Trophoblast cell (in vitro differentiated cells and primary cell): ENCODE data around the gene CNGA2.
A peak's percentile ranks its signal among the peaks of the same experiment; 100 is the strongest.

Experiments used
- DNase-seq, 2 donors: peaks; one replicate each; pipeline ENCODE4 v3.0.0-alpha.2; 2016
- H2AFZ ChIP-seq: 2 replicates; pipeline ENCODE4 v1.6.1; 2013; ENCODE audit warnings: low read length, moderate library complexity, mild to moderate bottlenecking; ENCODE audit not compliant: insufficient read depth, poor library complexity
- H2AK5ac ChIP-seq: 2 replicates; pipeline ENCODE4 v1.6.1; 2013; ENCODE audit warnings: mild to moderate bottlenecking, low read length
- H2BK120ac ChIP-seq: 2 replicates; pipeline ENCODE4 v1.6.1; 2013; ENCODE audit warnings: low read length, mild to moderate bottlenecking, moderate library complexity; ENCODE audit not compliant: insufficient read depth, poor library complexity
- H2BK12ac ChIP-seq: 2 replicates; pipeline ENCODE4 v1.6.1; 2013; ENCODE audit warnings: mild to moderate bottlenecking, low read length, moderate library complexity
- H2BK5ac ChIP-seq: 2 replicates; pipeline ENCODE4 v1.6.1; 2013; ENCODE audit warnings: low read length, low read depth, moderate library complexity, mild to moderate bottlenecking; ENCODE audit not compliant: poor library complexity
- H3K14ac ChIP-seq: 2 replicates; pipeline ENCODE4 v1.6.1; 2013; ENCODE audit warnings: mild to moderate bottlenecking, low read length
- H3K18ac ChIP-seq: 2 replicates; pipeline ENCODE4 v1.6.1; 2013; ENCODE audit warnings: mild to moderate bottlenecking, low read length
- H3K23ac ChIP-seq: 2 replicates; pipeline ENCODE4 v1.6.1; 2013; ENCODE audit warnings: low read length
- H3K27ac ChIP-seq: 2 replicates; pipeline ENCODE4 v1.5.1; 2013; ENCODE audit warnings: low read depth, mild to moderate bottlenecking, inconsistent platforms, low read length, moderate library complexity
- H3K27me3 ChIP-seq: 2 replicates; pipeline ENCODE4 v1.6.1; 2013; ENCODE audit warnings: inconsistent platforms, mild to moderate bottlenecking, low read length, moderate library complexity; ENCODE audit not compliant: insufficient read depth
- H3K36me3 ChIP-seq, 2 experiments: 1 replicate in 1 of 2; 2 replicates in 1 of 2; pipeline ENCODE4 v1.6.1; 2013; ENCODE audit warnings: low read length in 2 of 2, mild to moderate bottlenecking in 2 of 2, moderate library complexity in 1 of 2; ENCODE audit not compliant: insufficient read depth in 2 of 2, control insufficient read depth in 1 of 2
- H3K4ac ChIP-seq: 2 replicates; pipeline ENCODE4 v1.6.1; 2013; ENCODE audit warnings: low read depth, mild to moderate bottlenecking, low read length, moderate library complexity
- H3K4me1 ChIP-seq, 2 experiments: 1 replicate in 1 of 2; 2 replicates in 1 of 2; pipeline ENCODE4 v1.6.1; 2013; ENCODE audit warnings: low read length in 2 of 2, mild to moderate bottlenecking in 2 of 2, moderate library complexity in 1 of 2; ENCODE audit not compliant: insufficient read depth in 2 of 2, control insufficient read depth in 1 of 2
- H3K4me2 ChIP-seq: 2 replicates; pipeline ENCODE4 v1.6.1; 2013; ENCODE audit warnings: inconsistent platforms, mild to moderate bottlenecking, low read length, moderate library complexity
- H3K4me3 ChIP-seq: 2 replicates; pipeline ENCODE4 v1.5.1; 2013; ENCODE audit warnings: mild to moderate bottlenecking, low read depth, low read length, inconsistent platforms
- H3K79me1 ChIP-seq: one replicate; pipeline ENCODE4 v1.6.1; 2013; ENCODE audit warnings: low read length
- H3K79me2 ChIP-seq: 2 replicates; pipeline ENCODE4 v1.6.1; 2013; ENCODE audit warnings: low read length, mild to moderate bottlenecking; ENCODE audit not compliant: control insufficient read depth, insufficient read depth, poor library complexity
- H3K9ac ChIP-seq: 2 replicates; pipeline ENCODE4 v1.6.1; 2013; ENCODE audit warnings: mild to moderate bottlenecking, low read length
- H3K9me3 ChIP-seq: 2 replicates; pipeline ENCODE4 v1.6.1; 2013; ENCODE audit warnings: low read depth, mild to moderate bottlenecking, control low read depth, inconsistent platforms, low read length; ENCODE audit not compliant: insufficient read depth
- H4K12ac ChIP-seq: 2 replicates; pipeline ENCODE4 v1.6.1; 2013; ENCODE audit warnings: low read depth, mild to moderate bottlenecking, low read length, moderate library complexity
- H4K8ac ChIP-seq: 2 replicates; pipeline ENCODE4 v1.6.1; 2013; ENCODE audit warnings: low read depth, mild to moderate bottlenecking, low read length, moderate library complexity
- H4K91ac ChIP-seq: one replicate; pipeline ENCODE4 v1.6.1; 2013; ENCODE audit warnings: low read depth, mild to moderate bottlenecking, low read length, moderate library complexity
- WGBS: extraction: QIAGEN DNeasy Blood & Tissue Kit; methylation state at CpG from one replicate; pipeline ENCODE4 v1.1.7; 2013; ENCODE audit warnings: missing lambda C conversion rate; ENCODE audit not compliant: insufficient read length, insufficient coverage; ENCODE audit errors: extremely low coverage; 5-methylcytosine and 5-hydroxymethylcytosine counted together

CNGA2 gene

DNA sequence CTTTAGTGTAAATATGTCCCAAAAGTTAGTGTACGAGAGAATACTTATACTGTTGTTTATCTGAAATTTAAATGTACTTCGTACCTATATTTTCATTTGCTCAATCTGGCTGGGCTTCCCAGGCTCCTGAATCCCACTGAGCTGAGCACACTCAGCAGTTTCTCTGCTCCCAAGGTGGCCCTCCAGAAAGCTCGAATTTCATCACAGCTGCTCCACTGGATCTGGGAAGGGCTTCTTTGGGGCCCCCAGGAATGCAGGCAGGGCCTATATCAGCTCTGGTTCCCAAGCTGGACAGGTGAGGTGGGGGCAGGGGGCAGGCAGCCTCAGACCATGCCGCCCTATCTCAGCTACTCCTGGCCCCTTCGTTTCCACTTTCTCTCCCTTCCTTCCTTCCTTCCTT lies 20.2 kb upstream of the CNGA2 start:
- no peak overlapping the region for H3K4me2 ChIP-seq
- no peak overlapping the region for H2BK120ac ChIP-seq
- H2BK5ac ChIP-seq: no peak overlapping the region
- WGBS: no CpG with 5 or more reads among the region's 5 CpGs
- H3K9ac ChIP-seq: no peak overlapping the region
- H3K18ac ChIP-seq: no peak overlapping the region
- no peak overlapping the region for H3K14ac ChIP-seq
- H3K9me3 ChIP-seq: no peaks in the 10 kb centered on the region
- H3K4me3 ChIP-seq: no peak overlapping the region
- H3K27ac ChIP-seq: no peak overlapping the region
- H3K27me3 ChIP-seq: no peaks in the 10 kb centered on the region
- H3K79me2 ChIP-seq: no peaks in the 10 kb centered on the region
- H3K23ac ChIP-seq: no peak overlapping the region
- no peak for DNase-seq
- no peak overlapping the region for H2AK5ac ChIP-seq
- H3K4me1 ChIP-seq: no peaks in the 10 kb centered on the region
- H4K8ac ChIP-seq: no peak overlapping the region
- no peaks in the 10 kb centered on the region for H3K79me1 ChIP-seq
- H3K4ac ChIP-seq: no peak overlapping the region
- no peak overlapping the region for H4K91ac ChIP-seq
- H3K36me3 ChIP-seq: no peaks in the 10 kb centered on the region
- H2AFZ ChIP-seq: no peak overlapping the region
- no peak overlapping the region for H4K12ac ChIP-seq
- no peak overlapping the region for H2BK12ac ChIP-seq

DNA sequence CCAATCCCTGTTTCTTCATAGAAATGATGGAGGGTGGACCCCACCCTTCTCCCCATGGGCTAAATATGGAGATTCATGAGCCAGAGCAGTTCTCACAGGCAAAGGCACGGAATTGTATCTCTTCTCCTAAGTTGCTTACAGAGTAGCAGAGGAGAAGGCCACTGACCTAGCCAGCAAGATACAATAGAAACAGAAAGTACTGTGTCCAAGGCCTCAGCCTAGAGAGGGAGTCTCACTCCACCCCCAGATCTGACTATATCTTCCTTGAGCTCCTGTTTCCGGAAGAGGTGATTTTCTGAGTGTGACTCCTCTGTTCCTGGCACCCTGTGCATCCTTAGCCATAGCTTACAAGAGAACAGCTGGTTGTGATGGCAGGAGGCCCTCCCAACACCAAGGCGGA lies 18.8 kb upstream of the CNGA2 start, which contains the start of gene FATE1:
TSS of gene FATE1 (plus strand) at position 284 of the 400 bp plus-strand sequence. CDS start at position 369, 85 bp downstream.
- H3K4ac ChIP-seq: no peak within 1 kb of the TSS
- no peak within 1 kb of the TSS for H2BK5ac ChIP-seq
- no peak within 1 kb of the TSS for H2BK120ac ChIP-seq
- DNase-seq: no peak
- H3K79me2 ChIP-seq: no peaks in the 10 kb centered on the region
- H3K9ac ChIP-seq: no peak within 1 kb of the TSS
- no peak within 1 kb of the TSS for H3K4me3 ChIP-seq
- H3K14ac ChIP-seq: no peak within 1 kb of the TSS
- WGBS: no CpG with 5 or more reads among the region's 3 CpGs
- no peak within 1 kb of the TSS for H2AFZ ChIP-seq
- no peak within 1 kb of the TSS for H3K4me2 ChIP-seq
- no peaks in the 10 kb centered on the region for H3K27me3 ChIP-seq
- H3K23ac ChIP-seq: no peak within 1 kb of the TSS
- no peak within 1 kb of the TSS for H4K8ac ChIP-seq
- H3K9me3 ChIP-seq: no peaks in the 10 kb centered on the region
- H2BK12ac ChIP-seq: no peak within 1 kb of the TSS
- no peak within 1 kb of the TSS for H2AK5ac ChIP-seq
- no peaks in the 10 kb centered on the region for H3K36me3 ChIP-seq
- H4K12ac ChIP-seq: no peak within 1 kb of the TSS
- H3K18ac ChIP-seq: no peak within 1 kb of the TSS
- H3K79me1 ChIP-seq: no peaks in the 10 kb centered on the region
- H3K27ac ChIP-seq: no peak within 1 kb of the TSS
- no peaks in the 10 kb centered on the region for H3K4me1 ChIP-seq
- H4K91ac ChIP-seq: no peak within 1 kb of the TSS

DNA sequence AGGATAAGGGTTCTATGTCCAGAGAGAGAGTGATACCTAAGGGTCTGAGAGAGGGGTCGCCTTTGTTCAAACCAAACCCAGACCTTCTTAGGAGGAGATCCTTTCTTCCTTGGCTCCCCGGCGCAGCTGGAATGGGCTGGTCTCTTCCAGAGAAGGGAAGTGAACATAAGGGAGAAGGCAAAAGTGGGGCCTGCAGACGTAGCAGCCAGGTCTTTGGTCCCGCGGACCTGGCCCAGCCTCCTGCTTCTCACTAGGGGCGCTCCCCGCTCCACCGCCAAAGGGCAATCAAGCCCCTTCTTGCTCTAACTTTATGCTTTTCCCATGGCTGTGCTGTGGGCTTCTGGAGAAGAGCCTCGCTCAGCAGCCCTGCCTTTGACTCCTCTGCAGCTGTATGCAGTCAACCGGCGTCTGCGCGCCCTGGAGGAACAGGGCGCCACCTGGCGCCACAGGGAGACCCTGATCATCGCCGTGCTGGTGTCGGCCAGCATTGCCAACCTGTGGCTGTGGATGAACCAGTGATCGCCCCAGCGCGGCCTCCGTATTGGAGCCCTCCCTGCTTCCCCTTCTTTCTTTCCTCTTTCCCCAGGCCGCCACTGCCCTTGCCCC lies 12.2 kb upstream of the CNGA2 start:
- no peak overlapping the region for H3K27ac ChIP-seq
- H3K36me3 ChIP-seq: no peaks in the 10 kb centered on the region
- no peaks in the 10 kb centered on the region for H3K79me2 ChIP-seq
- no peaks in the 10 kb centered on the region for H3K79me1 ChIP-seq
- no peak overlapping the region for H2BK12ac ChIP-seq
- no peak overlapping the region for H2AK5ac ChIP-seq
- H3K9ac ChIP-seq: no peak overlapping the region
- no peak overlapping the region for H3K4ac ChIP-seq
- H3K18ac ChIP-seq: no peak overlapping the region
- peaks cover 0 to 3% of the 10 kb centered on the region in 2 experiments for H3K4me1 ChIP-seq
- H3K4me2 ChIP-seq: no peak overlapping the region
- no peak overlapping the region for H2BK120ac ChIP-seq
- H3K27me3 ChIP-seq: no peaks in the 10 kb centered on the region
- H4K12ac ChIP-seq: no peak overlapping the region
- H4K8ac ChIP-seq: no peak overlapping the region
- H3K4me3 ChIP-seq: no peak overlapping the region
- no CpG with 5 or more reads among the region's 24 CpGs for WGBS
- no peak overlapping the region for H3K23ac ChIP-seq
- H4K91ac ChIP-seq: no peak overlapping the region
- no peaks in the 10 kb centered on the region for H3K9me3 ChIP-seq
- no peak overlapping the region for H2BK5ac ChIP-seq
- no peak overlapping the region for H3K14ac ChIP-seq
- H2AFZ ChIP-seq: peak overlapping the region; percentile 17
- DNase-seq: peak in 1 of 2 donors; percentile 41

DNA sequence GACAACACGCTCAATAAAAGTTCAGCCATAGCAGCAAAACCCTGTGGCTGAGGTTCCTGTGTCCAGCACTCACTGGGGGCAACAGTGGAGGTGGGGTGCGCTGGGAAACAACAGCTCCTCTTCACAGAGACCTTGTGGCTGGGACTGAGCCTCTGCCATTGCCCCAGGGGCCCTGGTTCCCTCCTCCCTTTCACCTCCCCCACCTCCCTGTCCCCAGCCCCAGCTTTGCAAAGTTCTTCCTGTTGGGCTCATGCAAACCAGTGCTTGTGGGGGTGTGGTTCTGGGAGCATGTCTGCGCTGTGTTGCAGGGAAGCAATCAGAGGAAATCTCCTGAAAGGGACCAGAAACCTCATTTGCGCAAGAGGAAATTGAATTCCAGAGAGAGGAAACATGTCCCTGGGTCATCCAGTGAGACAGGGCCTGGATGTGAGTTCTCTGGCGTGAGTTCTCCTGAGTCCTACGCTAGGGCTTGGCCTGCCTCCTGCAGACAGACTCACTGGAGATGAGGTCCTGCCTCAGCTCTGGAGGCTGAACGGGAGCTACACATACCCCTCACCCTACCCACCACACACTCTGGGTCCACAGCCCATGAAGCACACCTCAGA lies 11.3 kb upstream of the CNGA2 start:
- H3K23ac ChIP-seq: no peak overlapping the region
- WGBS: no CpG with 5 or more reads among the region's 7 CpGs

More for the DNA sequence above, 11.3 kb upstream of the CNGA2 start:
- Histone ChIP-seq H4K12ac (no peak overlapping the region), H2AK5ac (no peak overlapping the region), H2AFZ (no peak overlapping the region), H3K36me3 (no peaks in the 10 kb centered on the region), H2BK5ac (no peak overlapping the region), H3K14ac (no peak overlapping the region), H3K79me2 (no peaks in the 10 kb centered on the region), H3K18ac (no peak overlapping the region), H3K9ac (no peak overlapping the region), H3K27me3 (no peaks in the 10 kb centered on the region), H3K9me3 (no peaks in the 10 kb centered on the region), H3K4me1 (peaks cover 0 to 3% of the 10 kb centered on the region in 2 experiments), H3K4ac (no peak overlapping the region), H4K91ac (no peak overlapping the region), H2BK120ac (no peak overlapping the region), H2BK12ac (no peak overlapping the region), H3K4me2 (no peak overlapping the region), H3K79me1 (no peaks in the 10 kb centered on the region), H3K4me3 (no peak overlapping the region), H3K27ac (no peak overlapping the region), H4K8ac (no peak overlapping the region)
- DNase-seq: no peak
